Right kidney (tissue), 1 donor: ENCODE results near the gene GNL2.
A peak's percentile ranks its signal among the peaks of the same experiment; 100 is the strongest.
"Not testable (repeated sequence)": the region's sequence is repeated elsewhere in the genome, so short reads cannot be mapped to it uniquely, and the experiment has no call there.

Experiments
- DNase-seq: peaks from one replicate; pipeline ENCODE4 v3.0.0-alpha.2; 2016

The GNL2 gene

GRCh38 chr1:37612186-37612585, 16.4 kb upstream of the GNL2 start:
- no peak for DNase-seq

GRCh38 chr1:37609994-37610393, 14.3 kb upstream of the GNL2 start:
- DNase-seq, result no peak

GRCh38 chr1:37609002-37609401, 13.3 kb upstream of the GNL2 start:
- no peak for DNase-seq

- DNase-seq, result no peak
Observed at GRCh38 chr1:37606481-37607263, 10.9 kb upstream of the GNL2 start.

- no peak for DNase-seq
Observed at GRCh38 chr1:37605806-37606474, 10.2 kb upstream of the GNL2 start.

GRCh38 chr1:37605061-37605650, 9.4 kb upstream of the GNL2 start:
- DNase-seq, result no peak

GRCh38 chr1:37602750-37603694, 7.3 kb upstream of the GNL2 start:
- DNase-seq, result peak; percentile 19

- no peak for DNase-seq
Observed at GRCh38 chr1:37601441-37601840, 5.7 kb upstream of the GNL2 start.

- DNase-seq, result peak; percentile 8
Observed at GRCh38 chr1:37599940-37600339, 4.2 kb upstream of the GNL2 start.

GRCh38 chr1:37596182-37596667, 488 bp upstream of the GNL2 start:
- DNase-seq, result no peak

- DNase-seq, result no peak
Observed at GRCh38 chr1:37593726-37594125, 2.0 kb downstream of the GNL2 start.

- DNase-seq, result no peak
Observed at GRCh38 chr1:37588939-37589338, 6.8 kb downstream of the GNL2 start.

- DNase-seq, result not testable (repeated sequence)
Observed at GRCh38 chr1:37584544-37584943, 11.2 kb downstream of the GNL2 start.

GRCh38 chr1:37575692-37576091, 20.0 kb downstream of the GNL2 start:
- DNase-seq, result no peak

- no peak for DNase-seq
Observed at GRCh38 chr1:37574834-37575480, 20.8 kb downstream of the GNL2 start.

GRCh38 chr1:37570528-37571334, 25.0 kb downstream of the GNL2 start:
- DNase-seq, result no peak

- DNase-seq, result no peak
Observed at GRCh38 chr1:37567023-37567422, 28.7 kb downstream of the GNL2 start.

GRCh38 chr1:37564892-37565291, 30.8 kb downstream of the GNL2 start:
- no peak for DNase-seq

- no peak for DNase-seq
Observed at GRCh38 chr1:37562984-37563383, 32.8 kb downstream of the GNL2 start.
